ES-I3 (cell line): ENCODE results near the gene CLEC4D.
"Not testable (repeated sequence)": the region's sequence is repeated elsewhere in the genome, so short reads cannot be mapped to it uniquely, and the experiment has no call there.

Experiments used
- H3K36me3 ChIP-seq: 2 replicates; pipeline ENCODE4 v1.6.1; 2013; ENCODE audit warnings: mild to moderate bottlenecking, low read length, control low read depth, moderate library complexity; ENCODE audit not compliant: insufficient read depth
- H3K4me1 ChIP-seq: 2 replicates; pipeline ENCODE4 v1.6.1; 2013; ENCODE audit warnings: mild to moderate bottlenecking, control low read depth, low read length; ENCODE audit not compliant: insufficient read depth
- H3K9ac ChIP-seq: 2 replicates; pipeline ENCODE4 v1.6.1; 2013; ENCODE audit warnings: low read depth, mild to moderate bottlenecking, low read length, moderate library complexity
- H3K9me3 ChIP-seq: 2 replicates; pipeline ENCODE4 v1.6.1; 2013; ENCODE audit warnings: mild to moderate bottlenecking, low read length, moderate library complexity; ENCODE audit not compliant: control insufficient read depth, insufficient read depth

The CLEC4D gene

DNA sequence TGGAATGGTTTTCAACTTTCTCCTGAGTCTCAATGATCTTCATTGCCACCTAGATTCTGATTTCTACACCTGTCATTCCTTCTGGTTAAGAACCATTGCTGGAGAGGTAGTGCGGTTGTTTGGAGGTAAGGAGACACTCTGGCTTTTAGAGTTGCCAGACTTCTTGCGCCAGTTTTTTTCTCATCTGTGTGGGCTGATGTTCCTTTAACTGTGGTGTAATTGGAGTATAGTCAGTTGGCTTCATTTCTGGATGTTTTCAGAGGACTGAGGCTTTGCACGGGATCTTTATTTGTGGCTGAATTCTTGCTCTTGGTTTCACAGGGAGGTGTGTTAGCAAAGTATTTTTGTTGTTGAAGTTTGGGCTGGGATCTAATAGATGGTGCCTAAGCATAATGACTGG is 5.7 kb upstream of the CLEC4D start:
- Histone ChIP-seq H3K9ac (no peak overlapping the region), H3K9me3 (no peaks in the 10 kb centered on the region), H3K36me3 (no peaks in the 10 kb centered on the region), H3K4me1 (peaks cover 20% of the 10 kb centered on the region)

- Histone ChIP-seq H3K9ac (no peak overlapping the region), H3K4me1 (peaks cover 20% of the 10 kb centered on the region), H3K9me3 (no peaks in the 10 kb centered on the region), H3K36me3 (no peaks in the 10 kb centered on the region)
Measured at GRCh38 chr12:8508223-8508622, 5.1 kb upstream of the CLEC4D start.

GRCh38 chr12:8508910-8509841 is 4.1 kb upstream of the CLEC4D start:
- no peaks in the 10 kb centered on the region for H3K9me3 ChIP-seq
- no peak overlapping the region for H3K9ac ChIP-seq
- peaks cover 20% of the 10 kb centered on the region for H3K4me1 ChIP-seq
- no peaks in the 10 kb centered on the region for H3K36me3 ChIP-seq

DNA sequence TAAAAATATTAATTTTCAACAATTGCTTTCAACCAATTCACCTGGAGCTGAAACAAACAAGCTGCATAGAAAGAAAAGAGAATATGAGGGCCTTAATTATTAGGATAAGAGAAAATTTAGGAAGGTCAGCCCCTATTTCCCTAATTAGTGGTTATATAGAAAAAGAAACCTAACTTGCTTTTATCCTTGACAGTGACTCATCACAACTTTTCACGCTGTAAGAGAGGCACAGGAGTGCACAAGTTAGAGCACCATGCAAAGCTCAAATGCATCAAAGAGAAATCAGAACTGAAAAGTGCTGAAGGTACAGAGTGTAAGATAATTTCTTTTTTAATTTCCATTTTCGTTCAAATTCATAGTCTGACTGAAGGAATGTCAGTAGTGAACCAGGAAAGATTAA is 4.7 kb downstream of the CLEC4D start:
- no peak overlapping the region for H3K9ac ChIP-seq
- H3K36me3 ChIP-seq, result no peaks in the 10 kb centered on the region
- no peaks in the 10 kb centered on the region for H3K4me1 ChIP-seq
- H3K9me3 ChIP-seq, result no peaks in the 10 kb centered on the region

GRCh38 chr12:8519171-8519570 is 5.9 kb downstream of the CLEC4D start:
- no peaks in the 10 kb centered on the region for H3K36me3 ChIP-seq
- H3K4me1 ChIP-seq, result no peaks in the 10 kb centered on the region
- H3K9ac ChIP-seq, result no peak overlapping the region
- 0 out of 2 replicates have a peak, but pooled peaks cover under 1% of the 10 kb centered on the region for H3K9me3 ChIP-seq

GRCh38 chr12:8527250-8528130 is 14.2 kb downstream of the CLEC4D start:
- peak overlapping the region; percentile 25; the same call in 1 of the 2 replicates for H3K9ac ChIP-seq

DNA sequence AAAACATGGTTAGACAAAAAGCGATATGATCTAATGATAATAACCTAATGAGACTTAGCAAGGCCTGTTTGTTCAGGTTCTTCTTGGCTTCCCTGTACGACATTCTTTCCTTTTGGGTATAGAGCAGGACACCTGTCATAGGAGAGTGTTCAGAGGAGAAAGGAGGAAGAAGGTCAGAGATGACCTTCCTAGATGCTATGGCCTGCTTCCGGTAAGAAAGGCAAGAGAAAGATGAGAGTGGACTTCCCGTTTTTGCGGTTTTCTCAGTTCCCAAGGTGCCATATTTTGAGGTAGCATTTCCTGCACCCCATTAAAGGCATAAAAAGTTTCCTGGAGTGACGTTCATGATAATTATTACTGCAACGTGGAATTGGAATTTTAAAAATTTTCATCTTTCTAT is 18.7 kb downstream of the CLEC4D start:
- Histone ChIP-seq H3K9me3 (no peaks in the 10 kb centered on the region), H3K36me3 (no peaks in the 10 kb centered on the region), H3K9ac (no peak overlapping the region), H3K4me1 (no peaks in the 10 kb centered on the region; the same call in 1 of the 2 replicates)

More at GRCh38 chr12:8527250-8528130, 14.2 kb downstream of the CLEC4D start:
- Histone ChIP-seq H3K4me1 (no peaks in the 10 kb centered on the region; the same call in 1 of the 2 replicates), H3K36me3 (no peaks in the 10 kb centered on the region), H3K9me3 (peaks cover 9% of the 10 kb centered on the region; the same call in 1 of the 2 replicates)

DNA sequence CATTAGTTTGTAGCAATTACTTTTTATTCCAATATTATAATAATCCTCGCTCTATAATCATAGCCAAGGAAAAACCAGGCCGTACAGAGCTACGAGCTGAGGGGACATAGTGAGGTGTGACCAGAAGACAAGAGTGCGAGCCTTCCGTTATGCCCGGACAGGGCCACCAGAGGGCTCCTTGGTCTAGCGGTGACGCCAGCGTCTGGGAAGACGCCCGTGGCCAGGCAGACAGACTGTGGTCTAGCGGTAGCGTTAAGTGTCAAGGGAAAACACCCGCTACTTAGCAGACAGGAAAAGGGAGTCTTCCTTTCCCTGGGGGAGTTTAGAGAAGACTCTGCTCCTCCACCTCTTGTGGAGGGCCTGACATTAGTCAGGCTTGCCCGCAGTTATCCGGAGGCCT is 24.5 kb downstream of the CLEC4D start:
- H3K4me1 ChIP-seq, H3K36me3 ChIP-seq, H3K9me3 ChIP-seq, H3K9ac ChIP-seq: not testable (repeated sequence)

DNA sequence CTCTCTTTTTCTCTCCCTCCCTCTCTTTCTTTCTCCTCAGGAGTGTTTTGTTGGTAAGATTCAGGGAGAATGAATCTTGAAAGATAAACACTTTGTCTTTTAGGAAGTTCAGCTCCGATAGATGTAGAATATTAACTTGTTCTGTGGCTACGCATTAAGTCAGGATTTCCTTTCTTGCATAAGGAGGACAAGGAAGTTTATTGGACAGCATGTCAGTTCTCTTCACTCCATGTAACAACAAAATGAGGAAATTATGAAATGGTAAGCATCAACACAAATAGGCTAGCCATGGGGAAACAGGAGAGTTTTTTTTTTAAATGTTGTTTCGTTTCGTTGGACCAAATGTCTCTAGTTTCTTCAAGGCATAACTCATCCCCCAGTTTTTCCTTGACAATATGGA is 27.5 kb downstream of the CLEC4D start, which contains the start of gene CLEC4E:
CLEC4E (minus strand) TSS at position 75 of the 400 bp plus-strand sequence. CDS start 108 bp downstream, outside the sequence.
- H3K9me3 ChIP-seq, H3K4me1 ChIP-seq, H3K9ac ChIP-seq: not testable (repeated sequence)

DNA sequence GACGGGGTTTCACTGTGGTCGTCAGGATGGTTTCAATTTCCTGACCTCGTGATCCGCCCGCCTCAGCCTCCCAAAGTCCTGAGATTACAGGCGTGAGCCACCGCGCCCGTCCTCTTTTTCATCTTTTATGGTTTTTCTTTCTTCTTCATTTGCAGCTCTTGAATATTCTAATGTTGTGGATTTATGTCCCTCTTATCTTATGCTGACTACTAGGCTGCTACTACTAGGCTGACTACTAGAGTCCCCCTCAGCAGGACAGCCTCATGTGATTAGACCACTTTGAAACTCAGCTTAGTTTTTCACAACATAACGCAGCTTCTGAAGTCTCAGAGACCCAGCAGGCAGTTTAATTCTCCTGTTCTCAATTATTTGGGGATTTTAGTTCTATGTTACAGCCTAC is 28.3 kb downstream of the CLEC4D start:
- Histone ChIP-seq H3K9me3 (no peaks in the 10 kb centered on the region), H3K4me1 (0 out of 2 replicates have a peak, but pooled peaks cover 4% of the 10 kb centered on the region), H3K36me3 (no peaks in the 10 kb centered on the region), H3K9ac (no peak overlapping the region)

More for the DNA sequence above, 27.5 kb downstream of the CLEC4D start, which contains the start of gene CLEC4E:
- H3K36me3 ChIP-seq, result not testable (repeated sequence)

DNA sequence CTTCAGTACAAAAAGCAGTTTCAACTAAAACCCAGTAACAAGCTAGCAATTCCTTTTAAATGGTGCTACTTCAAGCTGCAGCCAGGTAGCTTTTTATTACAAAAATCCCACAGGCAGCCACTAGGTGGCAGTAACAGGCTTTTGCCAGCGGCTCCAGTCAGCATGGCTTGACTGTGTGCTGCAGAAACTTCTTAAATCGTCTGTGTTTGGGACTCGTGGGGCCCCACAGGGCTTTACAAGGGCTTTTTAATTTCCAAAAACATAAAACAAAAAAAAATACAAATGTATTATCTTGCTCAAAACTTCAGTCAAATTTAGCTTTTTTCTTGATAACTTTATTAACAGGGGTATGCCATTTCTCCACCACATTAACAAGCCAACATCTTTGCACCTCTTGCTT is 31.0 kb downstream of the CLEC4D start:
- H3K36me3 ChIP-seq, result no peaks in the 10 kb centered on the region
- H3K9ac ChIP-seq, result no peak overlapping the region

DNA sequence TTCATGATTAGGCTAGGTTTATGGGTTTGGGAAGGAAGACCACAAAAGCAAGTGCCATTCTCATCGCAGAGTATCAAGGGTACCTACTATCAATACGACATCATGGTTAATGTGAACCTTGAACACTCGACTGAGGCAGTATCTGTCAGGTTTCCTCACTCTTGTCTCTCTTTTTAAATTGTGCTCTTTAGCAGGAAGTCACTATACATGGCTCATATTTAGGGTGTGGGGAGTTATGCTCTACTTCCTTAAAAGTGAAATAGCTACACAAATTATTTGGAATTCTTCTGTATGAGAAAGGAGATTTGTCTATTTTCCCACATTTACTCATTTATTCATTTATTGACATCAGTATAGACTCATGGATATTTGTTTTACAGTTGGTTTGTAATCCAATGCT is 33.3 kb downstream of the CLEC4D start:
- Histone ChIP-seq H3K9ac (no peak overlapping the region), H3K4me1 (0 out of 2 replicates have a peak, but pooled peaks cover 4% of the 10 kb centered on the region), H3K36me3 (no peaks in the 10 kb centered on the region), H3K9me3 (no peaks in the 10 kb centered on the region)

More for the DNA sequence above, 31.0 kb downstream of the CLEC4D start:
- H3K9me3 ChIP-seq, result no peaks in the 10 kb centered on the region
- 0 out of 2 replicates have a peak, but pooled peaks cover 4% of the 10 kb centered on the region for H3K4me1 ChIP-seq

GRCh38 chr12:8547645-8548044 is 34.3 kb downstream of the CLEC4D start:
- Histone ChIP-seq H3K36me3 (no peaks in the 10 kb centered on the region), H3K4me1 (0 out of 2 replicates have a peak, but pooled peaks cover 4% of the 10 kb centered on the region), H3K9ac (no peak overlapping the region), H3K9me3 (no peaks in the 10 kb centered on the region)

DNA sequence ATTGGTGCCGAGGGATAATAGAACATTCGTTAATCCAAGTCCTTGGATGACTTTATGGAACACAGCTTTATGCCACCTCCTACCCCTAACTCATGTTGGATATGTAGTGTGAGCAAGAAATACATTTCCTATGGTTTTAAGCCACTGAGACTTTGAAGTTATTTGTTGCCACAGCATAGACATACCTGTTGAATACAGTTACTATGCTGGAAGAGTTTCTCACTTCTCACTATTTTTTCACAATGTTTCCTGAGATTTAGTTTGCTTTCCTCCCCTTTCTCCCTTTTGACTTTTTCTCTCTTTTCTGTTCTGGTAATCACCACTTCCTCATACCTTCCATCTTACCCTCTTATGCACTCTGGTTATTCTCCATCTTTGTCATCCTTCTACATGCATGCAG is 34.9 kb downstream of the CLEC4D start:
- H3K9me3 ChIP-seq, result no peaks in the 10 kb centered on the region
- H3K36me3 ChIP-seq, result no peaks in the 10 kb centered on the region
- 0 out of 2 replicates have a peak, but pooled peaks cover 4% of the 10 kb centered on the region for H3K4me1 ChIP-seq
- no peak overlapping the region for H3K9ac ChIP-seq
